Hematopoietic multipotent progenitor cell treated with erythropoietin and hydrocortisone succinate and interleukin-3 and kit ligand, for 4 days (in vitro differentiated cells): ENCODE data around the gene KIAA0586.
A peak's percentile ranks its signal among the peaks of the same experiment; 100 is the strongest.
"Not testable (repeated sequence)": the region's sequence is repeated elsewhere in the genome, so short reads cannot be mapped to it uniquely, and the experiment has no call there.

Source experiments
- DNase-seq: peaks from one replicate; pipeline ENCODE4 v3.0.0-alpha.2; 2015

Gene KIAA0586

GRCh38 chr14:58465421-58465820, 37.9 kb downstream of the KIAA0586 start:
- DNase-seq: no peak

DNA sequence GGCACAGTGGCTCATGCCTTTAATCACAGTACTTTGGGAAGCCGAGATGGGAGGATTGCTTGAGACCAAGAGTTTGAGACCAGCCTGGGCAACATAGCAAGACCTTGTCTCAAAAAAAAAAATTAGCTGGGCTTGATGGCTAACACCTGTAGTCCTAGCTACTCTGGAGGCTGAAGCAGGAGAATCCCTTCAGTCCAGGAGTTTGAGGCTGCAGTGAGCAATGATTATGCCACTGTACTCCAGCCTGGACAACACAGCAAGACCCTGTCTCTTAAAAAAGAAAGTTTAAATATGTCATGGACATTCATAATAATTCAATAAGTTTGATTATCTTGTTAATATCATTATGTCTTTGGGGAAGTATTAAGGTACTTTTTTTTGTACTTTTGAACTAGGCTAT, 38.9 kb downstream of the KIAA0586 start:
- DNase-seq: no peak

- no peak for DNase-seq
These were observed 40.1 kb downstream of the KIAA0586 start for GRCh38 chr14:58467575-58467974.

DNA sequence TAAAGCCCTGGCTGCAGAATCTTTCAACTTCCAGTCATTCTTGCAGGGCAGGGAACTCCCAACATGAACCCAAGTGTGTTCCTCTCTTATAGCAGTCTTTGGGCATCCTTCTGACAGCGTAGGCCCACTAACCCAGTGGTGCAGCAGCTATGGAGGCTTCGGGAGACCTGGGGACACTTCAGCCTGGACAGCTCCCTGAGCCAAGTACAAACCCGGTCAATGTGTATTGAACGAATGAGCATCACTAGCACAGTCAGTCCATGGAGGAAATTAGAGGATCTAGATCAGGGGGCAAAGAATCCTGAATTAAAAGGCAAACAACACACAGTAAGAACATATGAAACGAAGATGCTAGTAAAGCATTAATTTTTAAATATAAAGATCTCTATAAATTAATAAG, 41.8 kb downstream of the KIAA0586 start:
- DNase-seq: no peak

DNA sequence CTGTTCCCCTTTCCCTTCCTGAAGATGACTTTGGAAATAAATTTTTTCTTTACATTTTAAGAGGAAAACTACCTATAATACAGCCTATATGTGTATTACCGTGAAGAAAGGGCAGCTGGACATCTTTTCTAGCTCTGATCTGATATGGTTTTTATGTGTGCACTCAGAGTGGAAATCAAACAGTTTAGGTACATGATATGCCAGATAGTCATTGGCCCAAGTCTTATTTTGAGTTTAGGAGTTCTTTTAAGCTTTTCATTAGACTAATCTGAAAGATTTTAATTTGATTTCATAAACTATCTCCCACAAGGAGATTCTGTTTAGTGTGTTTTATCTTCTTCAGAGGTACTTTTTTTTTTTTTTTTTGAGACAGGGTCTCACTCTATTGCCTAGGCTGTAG, 48.8 kb downstream of the KIAA0586 start:
- no peak for DNase-seq

- DNase-seq: no peak
These were observed 50.1 kb downstream of the KIAA0586 start for GRCh38 chr14:58477653-58478052.

DNA sequence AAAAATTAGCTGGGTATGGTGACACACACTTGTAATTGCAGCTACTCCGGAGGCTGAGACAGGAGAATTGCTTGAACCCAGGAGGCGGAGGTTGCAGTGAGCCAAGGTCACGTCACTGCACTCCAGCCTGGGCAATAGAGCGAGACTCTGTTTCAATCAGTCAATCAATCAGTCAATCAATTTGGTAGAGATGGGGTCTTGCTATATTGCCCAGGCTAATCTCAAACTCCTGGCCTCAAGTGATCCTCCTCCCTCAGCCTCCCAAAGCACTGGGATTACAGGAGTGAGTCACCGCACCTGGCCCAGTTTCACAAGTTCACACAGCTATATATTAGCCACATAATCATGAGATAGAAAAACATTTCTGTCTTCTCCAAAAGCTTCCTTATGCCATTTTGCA, 50.8 kb downstream of the KIAA0586 start:
- not testable (repeated sequence) for DNase-seq

GRCh38 chr14:58479975-58480374, 52.5 kb downstream of the KIAA0586 start:
- DNase-seq: peak; percentile 45

DNA sequence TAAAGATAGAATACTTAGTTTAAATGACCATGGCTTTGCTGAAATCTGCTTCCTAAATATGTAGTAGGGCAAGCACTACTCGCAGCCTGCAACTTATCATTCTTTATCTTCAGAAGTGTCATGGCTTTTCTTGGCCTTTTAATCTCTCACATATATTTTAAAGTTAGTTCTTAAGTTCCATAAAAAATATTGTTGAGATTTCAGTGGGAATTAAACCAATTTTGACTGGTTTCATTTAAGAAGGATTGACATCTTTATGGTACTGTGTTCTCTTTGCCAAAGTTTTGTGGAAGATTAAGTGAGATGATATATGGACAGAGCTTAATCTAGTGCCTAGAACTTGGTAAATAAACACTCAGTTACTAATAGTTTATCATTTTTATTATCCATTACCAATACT, 56.7 kb downstream of the KIAA0586 start:
- DNase-seq: no peak

GRCh38 chr14:58488550-58488949, 61.0 kb downstream of the KIAA0586 start:
- DNase-seq: peak; percentile 11

DNA sequence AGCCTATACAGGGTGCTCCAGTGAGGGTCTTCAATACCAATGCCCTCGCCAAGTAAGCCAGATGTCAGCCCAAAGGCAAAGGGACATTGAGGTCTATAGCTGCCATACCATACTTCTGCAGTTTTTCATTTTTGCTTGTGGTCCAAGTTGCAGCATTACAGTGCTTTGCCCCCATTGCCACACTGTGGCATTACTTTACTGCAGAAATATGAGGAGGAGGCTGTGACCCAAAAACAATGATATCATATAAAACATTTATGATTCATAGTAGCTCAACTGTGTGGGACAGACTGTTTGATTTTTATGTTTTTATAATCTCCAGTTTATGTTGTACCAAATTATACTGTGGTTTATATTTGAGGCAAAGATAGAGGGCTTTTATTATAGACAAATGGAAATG, 64.1 kb downstream of the KIAA0586 start:
- no peak for DNase-seq

- no peak for DNase-seq
These were observed 64.5 kb downstream of the KIAA0586 start for GRCh38 chr14:58492044-58492443.

- peak; percentile 84 for DNase-seq
These were observed 73.8 kb downstream of the KIAA0586 start for GRCh38 chr14:58501214-58501816.

DNA sequence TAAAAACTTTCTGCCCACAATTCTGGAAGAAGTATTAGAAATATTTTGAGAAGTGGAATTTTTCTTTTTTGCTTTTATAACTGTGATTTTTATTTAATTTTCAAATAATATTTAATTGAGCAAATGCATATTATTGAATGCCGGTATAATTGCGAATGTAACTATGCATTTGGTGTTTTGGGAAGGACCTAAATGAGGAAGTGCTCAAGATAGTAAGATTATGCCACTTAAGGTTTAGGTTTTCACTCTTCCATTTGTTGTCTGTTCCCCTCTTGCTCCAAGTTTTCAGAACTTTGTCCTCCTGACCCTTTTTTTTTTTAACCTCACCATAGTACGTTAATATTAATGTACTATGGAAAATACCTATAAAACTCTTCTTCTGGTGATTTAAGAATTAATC, 85.8 kb downstream of the KIAA0586 start:
- no peak for DNase-seq

GRCh38 chr14:58517592-58517991, 90.1 kb downstream of the KIAA0586 start:
- DNase-seq: no peak

GRCh38 chr14:58525691-58526090, 98.2 kb downstream of the KIAA0586 start:
- not testable (repeated sequence) for DNase-seq

DNA sequence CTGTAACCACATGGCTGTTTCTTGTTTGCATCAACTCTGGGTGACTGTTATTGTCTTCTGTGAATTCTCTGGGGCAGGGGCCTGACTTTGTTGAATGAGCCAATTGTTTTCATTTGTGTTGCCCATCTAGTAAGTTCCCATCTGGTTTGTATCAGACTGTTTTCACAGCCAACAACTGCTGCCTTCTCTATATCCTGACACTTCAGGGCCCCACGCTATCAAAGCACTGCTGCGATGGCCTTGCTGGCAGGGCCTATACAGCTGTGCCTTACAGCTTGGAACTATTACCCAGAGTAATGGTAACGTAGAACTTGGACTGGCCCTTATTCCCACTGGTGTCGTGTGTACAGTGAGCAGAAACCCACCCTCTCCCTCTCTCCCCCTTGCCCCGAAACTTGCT, 105.9 kb downstream of the KIAA0586 start:
- peak; percentile 12 for DNase-seq

GRCh38 chr14:58535044-58535443, 107.5 kb downstream of the KIAA0586 start:
- DNase-seq: peak; percentile 21

GRCh38 chr14:58537004-58537403, 109.5 kb downstream of the KIAA0586 start:
- peak; percentile 10 for DNase-seq

GRCh38 chr14:58540749-58541632, 113.5 kb downstream of the KIAA0586 start:
- no peak for DNase-seq

- DNase-seq: no peak
These were observed 114.1 kb downstream of the KIAA0586 start for GRCh38 chr14:58541633-58542022.

DNA sequence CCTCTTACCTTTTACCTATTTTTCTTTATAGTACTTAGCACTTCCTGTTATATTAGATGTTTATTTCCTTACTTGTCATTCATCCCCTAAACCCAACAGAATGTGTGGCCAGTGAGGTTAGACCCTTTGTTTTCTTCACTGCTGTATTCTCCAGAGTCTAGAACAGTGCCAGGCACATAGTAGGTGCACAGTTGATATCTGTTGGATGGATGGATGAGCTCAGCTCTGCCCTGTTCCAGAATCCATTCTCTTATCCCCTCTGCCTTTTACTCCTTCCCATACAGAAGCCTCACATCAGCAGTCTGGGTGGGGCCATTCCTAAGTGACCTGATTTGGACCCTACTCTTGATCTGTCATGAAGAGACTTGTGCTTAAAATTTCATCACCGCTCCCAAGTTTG, 115.7 kb downstream of the KIAA0586 start:
- DNase-seq: no peak

DNA sequence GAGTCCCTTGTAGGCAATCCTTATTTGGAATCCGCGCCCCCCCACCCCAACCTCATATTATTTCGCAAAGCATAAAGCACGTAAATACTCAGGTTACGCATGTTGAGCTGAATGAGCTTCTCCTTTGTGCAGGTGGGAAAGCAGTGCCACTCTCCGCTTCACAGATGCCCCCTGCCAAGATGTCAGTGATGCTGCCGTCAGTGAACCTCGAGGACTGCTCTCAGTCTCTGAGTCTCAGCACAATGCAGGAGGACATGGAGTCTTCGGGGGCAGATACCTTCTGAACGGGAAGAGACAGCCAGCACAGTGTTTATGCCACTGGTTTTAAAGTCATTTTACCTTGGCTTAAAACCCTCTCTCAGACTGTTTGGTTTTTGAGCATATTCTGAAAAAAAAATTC, 120.1 kb downstream of the KIAA0586 start:
- DNase-seq: no peak

- no peak for DNase-seq
These were observed 121.7 kb downstream of the KIAA0586 start for GRCh38 chr14:58549105-58549757.
